GM18951 (cell line): ENCODE measurements around the gene ALAD.
"Not testable (repeated sequence)": the region's sequence is repeated elsewhere in the genome, so short reads cannot be mapped to it uniquely, and the experiment has no call there.

Experiments
- POLR2A ChIP-seq: IDR thresholded peaks from 4 replicates; pipeline ENCODE4 v1.6.1; 2011; ENCODE audit warnings: mild to moderate bottlenecking; ENCODE audit not compliant: insufficient read length, insufficient read depth; ENCODE audit errors: extremely low read depth
- in situ Hi-C: fragments of 300-500 bp; cut with MboI; formaldehyde crosslinking; loops from one replicate; pipeline ENCODE4 v1.12.0; 2022; ENCODE audit warnings: low sequenced_read_pairs, mixed read lengths, inconsistent platforms; ENCODE audit not compliant: unreplicated experiment

The ALAD gene

GRCh38 chr9:113389451-113389850 lies 11.6 kb downstream of the ALAD start:
- in situ Hi-C loops, result no loop called here
- no peak for TF ChIP-seq POLR2A

GRCh38 chr9:113388833-113389232 lies 12.3 kb downstream of the ALAD start:
- no peak for TF ChIP-seq POLR2A
- in situ Hi-C loops, result no loop called here

GRCh38 chr9:113387560-113388230 lies 13.4 kb downstream of the ALAD start:
- no peak for TF ChIP-seq POLR2A
- in situ Hi-C loops, result no loop called here

- TF ChIP-seq POLR2A, result no peak
- in situ Hi-C loops, result no loop called here
Observed at GRCh38 chr9:113386571-113387393, 14.3 kb downstream of the ALAD start.

- no peak for TF ChIP-seq POLR2A
- in situ Hi-C loops, result no loop called here
Observed at GRCh38 chr9:113381909-113382411, 19.1 kb downstream of the ALAD start.

- in situ Hi-C loops, result not testable (repeated sequence)
Observed at GRCh38 chr9:113381441-113381840, 19.6 kb downstream of the ALAD start.

- TF ChIP-seq POLR2A, result no peak
- in situ Hi-C loops, result no loop called here
Observed at GRCh38 chr9:113380869-113381378, 20.2 kb downstream of the ALAD start.

- in situ Hi-C loops, result not testable (repeated sequence)
Observed at GRCh38 chr9:113379829-113380210, 21.3 kb downstream of the ALAD start.

GRCh38 chr9:113379094-113379828 lies 21.8 kb downstream of the ALAD start:
- in situ Hi-C loops, result not testable (repeated sequence)

- peak; percentile 79 for TF ChIP-seq POLR2A
Observed at GRCh38 chr9:113376634-113377567, 24.2 kb downstream of the ALAD start, which contains the start of gene HDHD3. Gene HDHD3 (minus strand): TSS chr9:113376986. CDS start chr9:113374354, 2,632 bp downstream.

GRCh38 chr9:113375057-113376023 lies 25.7 kb downstream of the ALAD start:
- TF ChIP-seq POLR2A, result no peak
- in situ Hi-C loops, result no loop called here

More at GRCh38 chr9:113376634-113377567, 24.2 kb downstream of the ALAD start, which contains the start of gene HDHD3:
- in situ Hi-C loops, result no loop called here
